ENCODE results near the gene AGAP5.
A peak's percentile ranks its signal among the peaks of the same experiment; 100 is the strongest.

The AGAP5 gene

DNA sequence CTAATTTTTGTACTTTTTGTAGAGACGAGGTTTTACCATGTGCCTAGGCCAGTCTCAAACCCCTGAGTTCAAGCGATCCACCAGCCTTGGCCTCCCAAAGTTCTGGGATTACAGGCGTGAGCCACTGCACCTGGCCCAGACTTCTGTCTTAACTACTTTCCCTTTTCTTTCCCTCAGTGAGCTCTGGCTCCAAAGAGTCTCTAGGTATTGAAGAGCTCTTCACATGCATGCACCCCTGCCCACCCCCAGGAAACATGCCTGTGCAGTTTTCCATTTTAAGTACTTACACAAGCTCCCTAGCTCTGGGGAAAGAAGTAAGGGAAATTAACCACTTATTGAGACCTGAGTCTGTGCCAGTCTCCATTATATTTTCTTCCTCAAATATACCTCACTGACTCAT is 58.6 kb downstream of the AGAP5 start:
- DNase-seq (ENCODE audit: low read depth) = no peak
- H3K4me3 ChIP-seq (ENCODE audit: low read depth, low read length) = no peak overlapping the region

DNA sequence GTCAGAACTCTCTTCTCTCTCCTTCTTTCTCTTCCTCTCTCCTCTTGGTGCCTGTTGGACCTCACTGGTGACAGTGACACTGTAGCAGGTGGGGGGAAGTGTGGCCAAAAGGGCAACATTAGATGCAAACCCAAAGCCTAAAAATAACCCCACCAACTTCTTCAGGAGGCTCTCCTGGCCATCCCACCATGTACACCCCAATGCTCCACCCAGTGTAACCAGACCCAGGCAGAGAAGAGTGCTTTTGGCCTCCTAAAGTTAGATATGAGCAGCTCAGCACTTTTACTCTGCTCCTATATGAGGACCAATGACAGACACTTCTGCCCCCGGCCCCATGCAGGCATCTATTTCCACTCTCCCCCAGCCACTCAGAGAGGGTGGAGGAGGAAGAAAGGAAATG is 62.1 kb downstream of the AGAP5 start:
- DNase-seq (ENCODE audit: low read depth) = no peak
- no peak overlapping the region for H3K4me3 ChIP-seq (ENCODE audit: low read depth, low read length)

DNA sequence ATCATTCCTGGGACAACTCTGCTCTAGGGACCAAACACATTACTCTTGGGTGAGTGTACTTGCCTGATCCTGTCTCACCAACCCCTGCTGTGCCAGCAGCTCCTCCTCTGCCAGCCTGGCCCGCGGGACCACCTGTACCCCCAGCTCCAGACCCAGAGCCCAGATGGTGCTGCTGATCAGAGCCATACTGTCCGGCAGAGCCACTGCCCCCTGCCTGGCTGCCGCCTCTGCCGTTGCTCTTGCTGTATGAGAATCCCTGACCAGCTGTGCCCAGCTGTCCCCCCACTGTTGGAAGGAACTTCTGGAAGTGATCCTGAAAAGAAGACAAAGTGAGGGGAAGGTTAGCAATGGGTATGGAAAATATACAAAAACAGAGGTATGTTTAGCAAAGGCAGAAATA is 63.5 kb downstream of the AGAP5 start:
- DNase-seq (ENCODE audit: low read depth) = no peak

DNA sequence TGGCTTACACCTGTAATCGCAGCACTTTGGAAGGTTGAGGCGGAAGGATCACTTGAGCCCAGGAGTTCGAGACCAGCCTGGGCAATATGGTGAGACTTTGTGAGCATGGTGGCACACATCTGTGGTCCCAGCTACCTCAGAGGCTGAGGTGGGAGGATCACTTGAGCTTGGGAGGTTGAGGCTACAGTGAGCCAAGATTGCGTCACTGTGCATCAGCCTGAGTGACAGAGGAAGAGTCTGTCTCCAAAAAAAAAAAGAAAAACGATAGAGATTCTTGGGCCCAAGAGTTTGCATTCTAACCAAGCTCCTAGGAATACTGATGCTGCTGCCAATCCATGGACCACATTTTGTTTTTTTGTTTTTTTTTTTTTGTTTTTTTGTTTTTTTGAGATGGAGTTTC is 68.7 kb downstream of the AGAP5 start:
- DNase-seq (ENCODE audit: low read depth) = no peak
- H3K4me3 ChIP-seq (ENCODE audit: low read depth, low read length) = no peak overlapping the region

More for the DNA sequence above, 63.5 kb downstream of the AGAP5 start:
- H3K4me3 ChIP-seq (ENCODE audit: low read depth, low read length) = no peak overlapping the region

DNA sequence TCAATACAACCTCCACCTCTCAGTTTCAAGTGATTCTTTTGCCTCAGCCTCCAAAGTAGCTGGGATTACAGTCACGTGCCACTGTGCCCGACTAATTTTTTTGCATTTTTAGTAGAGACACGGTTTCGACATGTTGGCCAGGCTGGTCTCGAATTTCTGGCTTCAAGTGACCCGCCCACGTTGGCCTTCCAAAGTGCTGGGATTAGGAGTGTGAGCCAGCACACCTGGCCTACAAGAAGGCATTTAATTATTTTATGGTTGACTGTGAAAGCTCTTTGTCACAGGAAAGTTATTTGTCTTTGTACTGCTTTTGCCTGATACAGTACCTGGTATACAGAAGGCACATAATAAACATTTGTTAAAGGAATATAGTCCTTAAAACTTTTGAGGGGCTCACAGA is 69.5 kb downstream of the AGAP5 start:
- no peak overlapping the region for H3K4me3 ChIP-seq (ENCODE audit: low read depth, low read length)
- DNase-seq (ENCODE audit: low read depth) = no peak

DNA sequence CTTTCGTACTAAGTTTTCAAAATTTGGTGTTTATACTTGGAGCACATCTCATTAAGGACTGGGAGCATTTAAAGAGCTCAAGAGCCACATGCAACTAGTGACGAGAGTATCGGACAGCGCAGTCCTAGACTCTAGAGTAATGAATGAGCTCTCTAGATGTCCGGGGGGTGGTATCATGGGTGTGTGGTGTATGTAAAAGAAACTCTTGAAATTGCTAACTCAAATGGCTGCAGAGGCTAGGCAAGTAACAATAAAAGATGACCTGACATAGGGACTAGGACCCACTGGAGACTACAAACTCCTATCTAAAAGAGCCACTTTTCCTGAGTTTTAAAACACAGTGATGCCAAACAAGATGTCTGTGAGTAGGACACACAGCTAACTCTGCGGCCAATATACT is 70.6 kb downstream of the AGAP5 start:
- no peak for DNase-seq (ENCODE audit: low read depth)
- H3K4me3 ChIP-seq (ENCODE audit: low read depth, low read length) = no peak overlapping the region

DNA sequence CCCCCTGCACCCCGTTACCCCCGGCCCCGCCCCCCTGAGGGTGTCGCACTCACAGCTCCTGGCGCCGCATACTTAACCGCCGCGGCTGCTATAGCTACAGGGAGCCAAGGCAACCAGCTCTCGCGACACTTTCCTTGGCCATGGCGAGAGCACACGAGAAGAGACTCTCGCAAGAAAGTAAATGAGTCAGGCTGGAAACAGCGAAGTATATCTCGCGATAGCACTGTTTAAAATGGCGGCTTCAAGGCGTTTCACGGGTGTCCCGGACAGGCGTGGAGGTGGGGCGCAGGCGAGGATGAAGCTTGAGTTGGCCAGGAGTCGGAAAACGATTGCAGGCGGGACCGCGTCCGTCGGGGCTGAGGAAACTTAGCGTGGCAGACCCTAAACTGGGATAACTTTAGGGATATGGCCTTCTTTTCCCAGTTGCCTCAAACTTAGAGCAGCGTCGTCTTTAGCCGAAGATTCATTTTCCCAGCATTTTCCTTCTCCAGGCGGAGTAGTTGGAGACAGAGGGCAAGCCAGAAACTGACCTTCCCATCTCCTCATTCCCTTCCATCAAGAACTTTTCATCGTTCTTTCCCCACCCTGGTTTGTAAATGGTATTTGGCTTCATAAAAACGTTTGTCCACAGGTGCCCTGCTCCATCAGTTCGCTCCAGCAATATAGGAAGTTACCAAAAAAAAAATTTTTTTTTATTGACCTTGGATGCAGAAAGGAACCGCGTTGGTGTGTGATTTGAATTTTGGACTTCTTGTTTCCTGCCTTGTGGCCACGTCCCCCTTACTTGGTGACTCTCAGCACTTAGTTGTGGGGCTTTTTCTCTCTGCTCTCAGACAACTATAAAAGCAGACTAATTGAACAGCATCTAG is 71.8 kb downstream of the AGAP5 start:
- peak overlapping the region; percentile 89 for H3K4me3 ChIP-seq (ENCODE audit: low read depth, low read length)

DNA sequence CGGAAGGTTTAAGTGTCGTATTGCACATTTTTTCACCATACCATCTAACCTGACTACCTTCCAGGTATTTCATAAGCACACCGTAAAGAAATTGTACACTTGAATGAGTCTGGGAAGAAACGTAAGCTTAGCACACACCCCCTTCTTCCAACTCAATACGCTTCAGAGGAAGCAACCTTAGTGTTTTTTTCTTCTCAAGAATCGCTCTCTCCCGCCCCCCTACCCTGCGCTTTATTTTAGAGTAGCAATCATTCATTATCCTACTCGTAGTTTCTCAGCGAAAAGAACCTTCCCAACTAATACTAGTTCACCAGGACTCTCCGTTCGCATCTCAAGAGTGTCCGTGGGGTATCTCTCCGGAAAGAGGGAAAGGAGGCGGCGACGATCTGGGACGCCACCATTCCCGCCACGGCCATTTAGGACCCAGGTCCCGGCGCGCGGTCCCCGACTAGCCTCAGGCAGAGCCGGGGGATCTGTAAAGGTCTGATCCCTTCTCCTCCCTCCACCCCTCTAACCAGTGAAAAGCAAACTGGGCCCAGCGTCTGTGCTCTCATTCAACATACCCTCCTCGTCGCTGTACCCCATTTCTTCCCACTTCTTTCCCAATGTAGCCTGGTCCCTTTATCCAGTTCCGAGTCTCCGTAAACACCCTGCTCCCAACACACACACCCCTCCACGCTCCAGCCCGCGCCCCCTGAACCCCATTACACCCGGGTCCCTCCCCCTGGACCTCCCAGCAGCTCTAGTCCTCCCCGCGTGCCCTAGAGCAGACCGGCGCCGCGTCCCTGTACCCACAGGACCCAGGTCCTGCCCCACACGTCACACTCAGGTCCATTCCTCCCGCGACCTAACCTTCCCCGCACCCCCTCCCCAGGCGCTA is 72.7 kb downstream of the AGAP5 start:
- no peak for DNase-seq (ENCODE audit: low read depth)

More for the DNA sequence above, 71.8 kb downstream of the AGAP5 start:
- DNase-seq (ENCODE audit: low read depth) = peak; percentile 92

More for the DNA sequence above, 72.7 kb downstream of the AGAP5 start:
- H3K4me3 ChIP-seq (ENCODE audit: low read depth, low read length) = peak overlapping the region; percentile 89
